Heart left ventricle (tissue), 13 donors: ENCODE data around the gene PISD.

Experiments used
- POLR2A ChIP-seq, 2 donors: fragments of 450-650 bp; IDR thresholded peaks; one replicate each; pipeline ENCODE4 v1.6.1; 2017; ENCODE audit warnings: antibody characterized with exemption in 2 of 2, mild to moderate bottlenecking in 2 of 2, moderate library complexity in 2 of 2
- TF ChIP-seq, protein P1 (sequence below), 12 donors: fragments of 200-600 bp; sonication (generic) in 4 of 12; IDR thresholded peaks; one replicate each; pipeline versions ENCODE4 v1.5.0 to v1.8.0; 2018 to 2022; ENCODE audit warnings: antibody characterized with exemption in 12 of 12, mild to moderate bottlenecking in 5 of 12
- donor health status: ischemic (EF 13 %, LVEDD 7.1; RV severe dilation, severe dysfunction).
- donor health status: DM: no; HTN: yes; CAD: no.
- donor health status: DM: no; HTN: no; CAD: no.
- donor health status: ischemic (EF 25% LVEDD 6.9; RV normal size, moderate dysfunction).
- donor health status: ischemic (EF 25% LVEDD 5.7; RV mildly dilated, moderate dysfunction).
- donor health status: ischemic (EF 35%, LVEDD 5.7; RV mildly dilated, moderate dysfunction).
- donor health status: nonischemic (EF 11% LVEDD 7.7; RV severe dilation, severe dysfunction).
- donor health status: DM: yes; HTN: yes; CAD: no.
- donor health status: PGD.
- donor health status: ischemic (EF 29% LVEDD 5.4; RV normal size, mild dysfunction).
- donor health status: nonischemic (EF 23%, LVEDD 6.1; RV moderate dilation, normal function).

DNA sequence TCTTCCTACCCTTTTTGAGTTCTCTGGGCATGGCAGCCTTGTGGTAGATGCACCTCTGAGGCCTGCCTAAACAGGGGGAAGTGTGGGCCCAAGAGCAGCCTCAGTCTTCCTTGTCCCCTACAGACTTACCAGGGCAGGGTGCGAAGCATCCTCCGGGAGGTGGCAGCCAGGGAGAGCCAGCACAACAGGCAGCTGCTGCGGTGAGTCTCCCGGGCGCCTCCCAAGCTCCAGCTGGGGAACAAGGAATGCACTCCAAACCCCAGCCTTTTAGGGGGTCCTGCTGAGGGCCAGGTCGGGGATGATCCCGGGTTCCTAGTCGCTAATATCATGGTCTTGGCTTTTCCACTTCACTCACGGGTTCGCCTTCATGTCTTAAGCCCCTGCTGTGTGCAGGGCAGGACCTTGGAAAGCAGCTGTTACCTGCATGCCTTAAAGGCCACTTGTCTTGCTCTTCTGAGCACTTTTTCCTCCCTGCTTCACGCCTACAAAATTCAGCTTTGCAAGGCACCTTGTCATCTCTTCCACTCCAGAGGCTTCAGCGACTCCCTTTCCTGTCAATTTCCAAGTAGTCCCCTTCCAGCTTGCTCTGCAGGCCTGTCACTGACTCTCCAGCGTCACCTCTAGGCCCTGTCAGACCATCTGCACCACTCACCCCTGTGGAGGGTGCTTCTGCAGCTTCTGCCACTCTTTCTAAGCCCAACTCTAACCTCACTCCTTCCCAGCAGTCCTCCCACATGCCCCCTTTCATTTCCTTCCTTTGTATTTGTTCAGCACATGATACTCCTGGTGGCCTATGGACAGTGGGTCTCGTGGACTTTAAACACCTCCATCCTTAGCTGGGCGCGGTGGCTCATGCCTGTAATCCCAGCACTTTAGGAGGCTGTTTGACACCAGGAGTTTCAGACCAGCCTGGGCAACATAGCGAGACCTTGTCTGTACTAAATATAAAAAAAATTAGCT, 57.0 kb downstream of the PISD start:
- TF ChIP-seq, protein P1, sequence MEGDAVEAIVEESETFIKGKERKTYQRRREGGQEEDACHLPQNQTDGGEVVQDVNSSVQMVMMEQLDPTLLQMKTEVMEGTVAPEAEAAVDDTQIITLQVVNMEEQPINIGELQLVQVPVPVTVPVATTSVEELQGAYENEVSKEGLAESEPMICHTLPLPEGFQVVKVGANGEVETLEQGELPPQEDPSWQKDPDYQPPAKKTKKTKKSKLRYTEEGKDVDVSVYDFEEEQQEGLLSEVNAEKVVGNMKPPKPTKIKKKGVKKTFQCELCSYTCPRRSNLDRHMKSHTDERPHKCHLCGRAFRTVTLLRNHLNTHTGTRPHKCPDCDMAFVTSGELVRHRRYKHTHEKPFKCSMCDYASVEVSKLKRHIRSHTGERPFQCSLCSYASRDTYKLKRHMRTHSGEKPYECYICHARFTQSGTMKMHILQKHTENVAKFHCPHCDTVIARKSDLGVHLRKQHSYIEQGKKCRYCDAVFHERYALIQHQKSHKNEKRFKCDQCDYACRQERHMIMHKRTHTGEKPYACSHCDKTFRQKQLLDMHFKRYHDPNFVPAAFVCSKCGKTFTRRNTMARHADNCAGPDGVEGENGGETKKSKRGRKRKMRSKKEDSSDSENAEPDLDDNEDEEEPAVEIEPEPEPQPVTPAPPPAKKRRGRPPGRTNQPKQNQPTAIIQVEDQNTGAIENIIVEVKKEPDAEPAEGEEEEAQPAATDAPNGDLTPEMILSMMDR (IDR thresholded peaks at IDR 0.05) = no peak
- no peak for TF ChIP-seq POLR2A (IDR thresholded peaks at IDR 0.05)
